ENCODE measurements around the gene SV2C. TPM values are rescaled to one million over a fixed set of nuclear protein-coding genes. Genes with fewer than 3 reads are reported as not detected.

The SV2C gene
- total RNA-seq, 1 experiment from 2014 or later: not detected

- intact Hi-C loops (cut with micrococcal nuclease): no loop called here
- H3K27ac ChIP-seq (ENCODE audit: low read depth, low read length): no peak overlapping the region
- POLR2A ChIA-PET: no interaction called here
- no peaks in the 10 kb centered on the region for H3K9me3 ChIP-seq (ENCODE audit: control insufficient read depth in 1 of 2, insufficient read depth in 1 of 2, low read depth in 1 of 2, low read length in 2 of 2)
- peaks cover 5 to 10% of the 10 kb centered on the region in 2 experiments; a peak in 3 of 4 replicates for H3K4me1 ChIP-seq (ENCODE audit: control insufficient read depth in 1 of 2, insufficient read depth in 2 of 2, low read length in 2 of 2)
- DNase-seq (ENCODE audit: low read depth, low spot score) (no peak), ATAC-seq (no peak)
- no peak overlapping the region for H2AFZ ChIP-seq (ENCODE audit: low read depth, low read length, poor library complexity, severe bottlenecking)
- H3K36me3 ChIP-seq (ENCODE audit: control insufficient read depth in 1 of 2, insufficient read depth in 2 of 2, low read length in 2 of 2): no peaks in the 10 kb centered on the region
- BruUV-seq (replicated peaks): no TSS peak
- H3K4me2 ChIP-seq (ENCODE audit: low read length): no peak overlapping the region
- H4K20me1 ChIP-seq (ENCODE audit: insufficient read depth): no peaks in the 10 kb centered on the region
- no peak overlapping the region for H3K9ac ChIP-seq (ENCODE audit: low read length)
- CTCF ChIA-PET: no interaction called here
- H3K79me2 ChIP-seq (ENCODE audit: insufficient read depth, low read length): no peaks in the 10 kb centered on the region
- no peaks in the 10 kb centered on the region for H3K27me3 ChIP-seq (ENCODE audit: insufficient read depth, low read length)
- RAD21 ChIA-PET (ENCODE audit: low non-redundant PET in 1 of 2, low total read pairs in 2 of 2, uncharacterized antibody in 2 of 2, unreplicated experiment in 2 of 2): no interaction called here
- no peak overlapping the region for H3K4me3 ChIP-seq (replicated peaks in 1 of 2; ENCODE audit: low read depth in 1 of 2, low read length in 2 of 2)
- H3K9me2 ChIP-seq (ENCODE audit: insufficient read depth): no peaks in the 10 kb centered on the region
- TF ChIP-seq SP1 (IDR thresholded peaks at IDR 0.05; ENCODE audit: low read depth): no peak
- TF ChIP-seq SRF (IDR thresholded peaks at IDR 0.05; ENCODE audit: low read depth): no peak
- TF ChIP-seq CEBPB (IDR thresholded peaks at IDR 0.05; ENCODE audit: low read depth): no peak
- no peak for TF ChIP-seq ELF1 (IDR thresholded peaks at IDR 0.05; ENCODE audit: borderline replicate concordance, low read depth)
- TF ChIP-seq EGR1 (IDR thresholded peaks at IDR 0.05; ENCODE audit: low read depth): no peak
- no peak for TF ChIP-seq ZBTB33 (IDR thresholded peaks at IDR 0.05; ENCODE audit: extremely low read depth, insufficient replicate concordance, low read length)
- TF ChIP-seq EZH2phosphoT487 (IDR thresholded peaks at IDR 0.05; ENCODE audit: borderline replicate concordance): no peak
- no peak for TF ChIP-seq ATF3 (IDR thresholded peaks at IDR 0.05)
- no peak for TF ChIP-seq TCF7L2 (IDR thresholded peaks at IDR 0.05; ENCODE audit: borderline replicate concordance, extremely low read depth, insufficient read depth, insufficient read length)
- no peak for TF ChIP-seq FOSL1 (IDR thresholded peaks at IDR 0.05; ENCODE audit: low read depth)
- TF ChIP-seq JUND (IDR thresholded peaks at IDR 0.05): no peak
These were observed 258.6 kb downstream of the SV2C start for GRCh38 chr5:76341651-76342334.

Measured in HCT116 (cell line).